CD4-positive, CD25-positive, alpha-beta regulatory T cell (primary cell): ENCODE data around the gene RPS6KA2. TPM values are rescaled to one million over a fixed set of nuclear protein-coding genes. Genes with fewer than 3 reads are reported as not detected.

ENCODE experiments used
- ATAC-seq, 2 donors: fragments of 150-1000 bp; cut with Tn5 transposase; one replicate each; pipeline ENCODE4 v1.10.0; 2021; ENCODE audit warnings: low read depth in 2 of 2, moderate number of reproducible peaks in 2 of 2, moderate library complexity in 1 of 2
- DNase-seq, 3 donors: peaks; one replicate each; pipeline versions ENCODE4 v3.0.0 to v3.0.0-alpha.2; 2012 to 2022; ENCODE audit warnings: mixed read lengths in 1 of 3
- H3K27ac ChIP-seq: one replicate; pipeline ENCODE4 v1.7.0; 2013; ENCODE audit warnings: mild to moderate bottlenecking, low read length; ENCODE audit not compliant: insufficient read depth, poor library complexity, severe bottlenecking
- H3K27me3 ChIP-seq: one replicate; pipeline ENCODE4 v1.7.0; 2013; ENCODE audit warnings: low read length; ENCODE audit not compliant: control insufficient read depth, insufficient read depth
- H3K36me3 ChIP-seq: one replicate; pipeline ENCODE4 v1.7.0; 2013; ENCODE audit warnings: mild to moderate bottlenecking, low read length, moderate library complexity; ENCODE audit not compliant: control insufficient read depth, insufficient read depth
- H3K4me1 ChIP-seq: 2 replicates; pipeline ENCODE4 v1.7.0; 2013; ENCODE audit warnings: mild to moderate bottlenecking, low read length; ENCODE audit not compliant: insufficient read depth, control insufficient read depth, poor library complexity, severe bottlenecking
- H3K4me3 ChIP-seq: one replicate; pipeline ENCODE4 v1.7.0; 2013; ENCODE audit warnings: low read depth, mild to moderate bottlenecking, low read length, moderate library complexity
- H3K9me3 ChIP-seq, 2 experiments: 1 replicate in 1 of 2; 2 replicates in 1 of 2; pipeline ENCODE4 v1.7.0; 2013; ENCODE audit warnings: low read length in 2 of 2, mild to moderate bottlenecking in 1 of 2, moderate library complexity in 1 of 2; ENCODE audit not compliant: control insufficient read depth in 2 of 2
- H3K27ac Mint-ChIP-seq, 3 donors: one replicate each; pipeline ENCODE4 v1.8.0; 2020 to 2022; ENCODE audit warnings: mild to moderate bottlenecking in 3 of 3, mixed read lengths in 3 of 3, moderate library complexity in 2 of 3
- H3K27me3 Mint-ChIP-seq: one replicate; pipeline ENCODE4 v1.8.0; 2022; ENCODE audit warnings: mild to moderate bottlenecking, mixed read lengths
- H3K36me3 Mint-ChIP-seq: one replicate; pipeline ENCODE4 v1.8.0; 2020; ENCODE audit warnings: mixed read lengths
- H3K4me1 Mint-ChIP-seq, 4 donors: one replicate each; pipeline ENCODE4 v1.8.0; 2020 to 2022; ENCODE audit warnings: mixed read lengths in 4 of 4, mild to moderate bottlenecking in 1 of 4
- H3K4me3 Mint-ChIP-seq, 4 donors: one replicate each; pipeline ENCODE4 v1.8.0; 2020 to 2022; ENCODE audit warnings: mild to moderate bottlenecking in 4 of 4, mixed read lengths in 4 of 4, moderate library complexity in 3 of 4
- H3K9me3 Mint-ChIP-seq, 7 donors: one replicate each; pipeline ENCODE4 v1.8.0; 2020 to 2022; ENCODE audit warnings: mixed read lengths in 7 of 7, mild to moderate bottlenecking in 3 of 7, moderate library complexity in 2 of 7
- polyA plus RNA-seq, 4 donors: library from polyadenylated mRNA; unstranded; fragments of 300-500 nt; fragmentation: Illumina TruSeq; gene quantifications; one replicate each; pipeline ENCODE4 v1.2.3, GENCODE V29; 2021
- total RNA-seq: library from RNA; stranded (reverse); gene quantifications from one replicate; pipeline ENCODE4 v1.2.3, GENCODE V29; 2022

Gene RPS6KA2
- total and polyA plus RNA-seq, 5 donors from 2014 or later: 3.3 to 7.4 (median 5.2) TPM

DNA sequence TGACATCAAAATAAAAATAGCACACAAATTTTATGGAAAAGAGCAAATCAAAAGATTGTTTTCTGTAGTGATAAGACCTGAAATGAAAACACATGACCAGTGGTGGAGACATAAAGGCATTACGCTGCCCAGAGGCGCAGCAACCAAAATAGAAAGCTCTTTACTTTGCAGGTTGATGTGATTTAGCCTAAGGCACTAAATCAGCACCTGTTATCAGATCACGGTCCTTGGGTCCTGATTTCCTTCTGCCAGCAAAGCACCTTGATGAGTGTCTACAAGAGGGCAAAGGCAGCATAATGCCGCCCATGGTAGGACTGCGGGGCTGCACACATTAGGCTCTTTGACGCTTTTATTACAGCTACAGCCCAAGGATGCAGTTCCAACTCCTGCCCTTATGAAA lies 21.3 kb downstream of the RPS6KA2 start:
- no peak overlapping the region for H3K4me3 ChIP-seq
- Mint-ChIP-seq H3K4me3 (no peak overlapping the region), H3K9me3 (peaks cover 0 to 2% (median 0%) of the 10 kb centered on the region in 7 donors), H3K27me3 (no peaks in the 10 kb centered on the region), H3K27ac (peak overlapping the region in 1 of 3 donors; percentile 15), H3K4me1 (peaks cover 0 to 2% (median 0%) of the 10 kb centered on the region in 4 donors), H3K36me3 (peaks cover 4% of the 10 kb centered on the region)
- no peak for ATAC-seq
- no peak for DNase-seq
- H3K27ac ChIP-seq: no peak overlapping the region
- no peaks in the 10 kb centered on the region for H3K9me3 ChIP-seq
- H3K27me3 ChIP-seq: no peaks in the 10 kb centered on the region
- H3K4me1 ChIP-seq: no peaks in the 10 kb centered on the region
- no peaks in the 10 kb centered on the region for H3K36me3 ChIP-seq

DNA sequence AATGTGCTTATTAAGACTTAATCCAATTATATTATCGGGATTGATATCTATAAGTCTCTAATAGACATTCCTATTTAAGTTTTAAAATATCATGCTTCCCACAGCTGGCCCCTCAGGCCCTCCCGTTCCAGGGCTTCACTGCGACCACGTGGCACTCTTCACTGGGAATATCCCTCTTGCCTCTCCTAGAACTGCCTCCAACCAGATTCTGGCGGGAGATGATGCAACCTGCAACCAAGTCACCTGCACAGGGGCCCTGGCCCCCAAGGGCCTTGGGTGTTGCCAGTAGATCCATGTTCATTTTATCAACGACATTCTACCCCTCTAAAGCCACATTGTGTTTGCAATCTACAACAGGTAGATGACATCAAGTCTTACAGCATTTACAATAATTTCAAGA lies 22.1 kb downstream of the RPS6KA2 start:
- Histone ChIP-seq H3K4me1 (no peaks in the 10 kb centered on the region), H3K27me3 (no peaks in the 10 kb centered on the region), H3K27ac (no peak overlapping the region), H3K36me3 (no peaks in the 10 kb centered on the region), H3K4me3 (no peak overlapping the region), H3K9me3 (no peaks in the 10 kb centered on the region)
- H3K4me1 Mint-ChIP-seq: peaks cover 0 to 2% (median 2%) of the 10 kb centered on the region in 4 donors
- no peak overlapping the region for H3K27ac Mint-ChIP-seq
- peaks cover 4% of the 10 kb centered on the region for H3K36me3 Mint-ChIP-seq
- no peaks in the 10 kb centered on the region for H3K27me3 Mint-ChIP-seq
- H3K4me3 Mint-ChIP-seq: peak overlapping the region in 1 of 4 donors; percentile 86
- H3K9me3 Mint-ChIP-seq: peaks cover 0 to 2% (median 0%) of the 10 kb centered on the region in 7 donors
- DNase-seq (no peak), ATAC-seq (no peak)

DNA sequence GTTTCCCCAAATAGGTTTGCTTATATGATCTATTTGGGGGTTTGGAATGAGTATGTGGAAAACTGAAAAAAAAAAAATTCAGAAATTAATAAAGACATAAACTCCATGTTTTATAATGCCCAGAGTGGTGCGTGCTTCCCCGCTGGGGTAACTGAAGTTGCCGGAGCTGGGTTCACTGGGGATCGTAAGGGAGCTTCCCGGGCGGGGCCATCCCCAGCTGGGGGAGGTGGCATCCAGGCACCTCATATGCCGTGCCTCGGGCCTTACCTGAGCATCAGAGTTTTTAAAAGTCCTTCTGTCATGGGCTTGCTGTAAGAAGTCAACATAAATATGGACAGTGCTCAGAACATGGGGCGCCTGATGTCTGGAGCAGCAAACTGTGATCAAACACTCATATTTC lies 22.7 kb downstream of the RPS6KA2 start:
- H3K4me1 Mint-ChIP-seq: peaks cover 0 to 4% (median 2%) of the 10 kb centered on the region in 4 donors
- Histone ChIP-seq H3K9me3 (no peaks in the 10 kb centered on the region), H3K4me1 (no peaks in the 10 kb centered on the region), H3K4me3 (no peak overlapping the region), H3K27ac (no peak overlapping the region), H3K36me3 (no peaks in the 10 kb centered on the region), H3K27me3 (no peaks in the 10 kb centered on the region)
- DNase-seq (no peak), ATAC-seq (no peak)
- H3K4me3 Mint-ChIP-seq: peak overlapping the region in 1 of 4 donors; percentile 86
- H3K27me3 Mint-ChIP-seq: no peaks in the 10 kb centered on the region
- peaks cover 0 to 2% (median 0%) of the 10 kb centered on the region in 7 donors for H3K9me3 Mint-ChIP-seq
- H3K27ac Mint-ChIP-seq: no peak overlapping the region
- peaks cover 4% of the 10 kb centered on the region for H3K36me3 Mint-ChIP-seq

DNA sequence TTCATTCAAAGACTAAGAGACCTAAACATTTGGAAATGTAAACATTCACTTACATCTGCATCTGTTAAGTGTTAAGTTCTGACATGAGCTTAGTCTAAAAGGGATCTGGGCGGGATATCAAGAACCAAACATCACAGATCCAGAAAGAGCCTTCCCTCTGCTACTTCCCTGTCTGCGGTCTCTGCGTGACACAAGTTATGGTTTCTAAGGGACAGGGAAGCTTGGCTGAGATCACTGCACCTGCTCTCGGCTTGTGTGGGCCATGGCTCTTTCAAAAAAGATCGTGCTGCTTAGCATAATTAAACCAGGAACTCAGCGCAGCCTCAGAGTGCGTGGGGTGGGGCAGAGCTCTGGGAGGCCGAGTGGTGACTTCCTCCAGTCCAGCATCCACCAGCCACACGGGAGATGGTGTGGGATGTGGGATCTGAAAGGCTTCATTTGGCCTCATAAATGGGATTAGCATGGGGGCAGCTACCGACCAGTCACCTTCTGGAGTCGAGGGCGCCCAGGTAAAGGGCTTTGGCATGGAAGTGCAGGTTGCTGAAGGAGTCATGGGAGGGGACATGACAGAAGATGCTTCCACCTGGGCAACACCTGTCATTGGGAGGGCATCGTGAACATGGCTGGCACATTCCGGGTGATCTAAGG lies 23.9 kb downstream of the RPS6KA2 start:
- H3K27me3 Mint-ChIP-seq: no peaks in the 10 kb centered on the region
- H3K9me3 Mint-ChIP-seq: peaks cover 0 to 2% (median 0%) of the 10 kb centered on the region in 7 donors
- H3K9me3 ChIP-seq: no peaks in the 10 kb centered on the region
- no peaks in the 10 kb centered on the region for H3K36me3 ChIP-seq
- no peak overlapping the region for H3K4me3 ChIP-seq
- DNase-seq: no peak
- no peaks in the 10 kb centered on the region for H3K27me3 ChIP-seq
- no peak overlapping the region for H3K4me3 Mint-ChIP-seq
- peaks cover 12% of the 10 kb centered on the region for H3K36me3 Mint-ChIP-seq
- H3K4me1 ChIP-seq: no peaks in the 10 kb centered on the region
- H3K4me1 Mint-ChIP-seq: peaks cover 0 to 4% (median 2%) of the 10 kb centered on the region in 4 donors
- no peak overlapping the region for H3K27ac ChIP-seq
- no peak for ATAC-seq
- H3K27ac Mint-ChIP-seq: no peak overlapping the region

GRCh38 chr6:166601956-166602355 lies 25.1 kb downstream of the RPS6KA2 start:
- no peaks in the 10 kb centered on the region for H3K4me1 ChIP-seq
- H3K36me3 Mint-ChIP-seq: peaks cover 20% of the 10 kb centered on the region
- no peak for ATAC-seq
- no peak overlapping the region for H3K4me3 ChIP-seq
- peaks cover 0 to 4% (median 2%) of the 10 kb centered on the region in 4 donors for H3K4me1 Mint-ChIP-seq
- H3K27me3 ChIP-seq: no peaks in the 10 kb centered on the region
- no peak overlapping the region for H3K27ac ChIP-seq
- peaks cover 0 to 2% (median 0%) of the 10 kb centered on the region in 7 donors for H3K9me3 Mint-ChIP-seq
- no peaks in the 10 kb centered on the region for H3K27me3 Mint-ChIP-seq
- H3K9me3 ChIP-seq: no peaks in the 10 kb centered on the region
- no peak for DNase-seq
- no peaks in the 10 kb centered on the region for H3K36me3 ChIP-seq
- H3K27ac Mint-ChIP-seq: no peak overlapping the region
- no peak overlapping the region for H3K4me3 Mint-ChIP-seq

DNA sequence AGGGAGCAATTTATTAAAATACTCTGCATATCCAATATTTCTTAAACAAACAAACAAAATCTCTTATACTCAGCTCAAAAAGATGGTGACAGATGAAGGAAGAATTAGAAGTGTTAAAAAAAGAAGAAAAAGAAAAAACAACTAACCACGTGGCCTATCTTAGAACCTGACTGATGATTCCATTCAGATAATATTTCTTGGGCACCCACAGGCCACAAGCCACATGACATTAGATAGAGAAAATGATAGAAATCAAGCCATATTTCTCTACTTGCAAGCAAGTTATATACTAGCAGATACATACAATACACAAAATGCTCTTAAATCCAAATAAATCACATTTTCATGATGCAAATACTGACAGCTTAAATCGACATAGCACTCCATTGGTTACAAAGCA lies 26.1 kb downstream of the RPS6KA2 start:
- H3K4me3 Mint-ChIP-seq: no peak overlapping the region
- Histone ChIP-seq H3K4me3 (no peak overlapping the region), H3K9me3 (no peaks in the 10 kb centered on the region), H3K27ac (no peak overlapping the region), H3K36me3 (no peaks in the 10 kb centered on the region), H3K4me1 (no peaks in the 10 kb centered on the region), H3K27me3 (no peaks in the 10 kb centered on the region)
- H3K27me3 Mint-ChIP-seq: no peaks in the 10 kb centered on the region
- H3K36me3 Mint-ChIP-seq: peaks cover 24% of the 10 kb centered on the region
- H3K9me3 Mint-ChIP-seq: peaks cover 0 to 2% (median 0%) of the 10 kb centered on the region in 7 donors
- peaks cover 0 to 4% (median 2%) of the 10 kb centered on the region in 4 donors for H3K4me1 Mint-ChIP-seq
- DNase-seq (no peak), ATAC-seq (no peak)
- H3K27ac Mint-ChIP-seq: no peak overlapping the region

GRCh38 chr6:166599205-166599604 lies 27.8 kb downstream of the RPS6KA2 start:
- Mint-ChIP-seq H3K27ac (no peak overlapping the region), H3K27me3 (no peaks in the 10 kb centered on the region), H3K9me3 (peaks cover 0 to 2% (median 0%) of the 10 kb centered on the region in 7 donors), H3K4me1 (peaks cover 0 to 4% (median 2%) of the 10 kb centered on the region in 4 donors), H3K36me3 (peaks cover 24% of the 10 kb centered on the region), H3K4me3 (no peak overlapping the region)
- Histone ChIP-seq H3K27me3 (no peaks in the 10 kb centered on the region), H3K4me3 (no peak overlapping the region), H3K27ac (no peak overlapping the region), H3K9me3 (no peaks in the 10 kb centered on the region), H3K4me1 (no peaks in the 10 kb centered on the region), H3K36me3 (no peaks in the 10 kb centered on the region)
- ATAC-seq (no peak), DNase-seq (no peak)
